Activated naive CD4-positive, alpha-beta T cell treated with Interleukin-2 at 50 U/mL for 16 hours (primary cell): ENCODE measurements around the gene PAGE2.
"Not testable (repeated sequence)": the region's sequence is repeated elsewhere in the genome, so short reads cannot be mapped to it uniquely, and the experiment has no call there.

Experiments
- DNase-seq: peaks from one replicate; pipeline ENCODE4 v3.0.0-alpha.2; 2020

PAGE2 gene

GRCh38 chrX:55088795-55089489, at the start of gene PAGE2:
TSS of gene PAGE2 (plus strand) at chrX:55089018. CDS start at chrX:55090021, 1,003 bp downstream.
- no peak for DNase-seq

- DNase-seq = no peak
Measured at GRCh38 chrX:55039471-55039870, 49.3 kb upstream of the PAGE2 start.

- DNase-seq = no peak
Measured at GRCh38 chrX:55041514-55041913, 47.3 kb upstream of the PAGE2 start.

- DNase-seq = not testable (repeated sequence)
Measured at GRCh38 chrX:55050599-55050998, 38.2 kb upstream of the PAGE2 start.

- peak; percentile 2 for DNase-seq
Measured at GRCh38 chrX:55056820-55057674, 31.8 kb upstream of the PAGE2 start.

- peak; percentile 17 for DNase-seq
Measured at GRCh38 chrX:55057675-55058249, 31.1 kb upstream of the PAGE2 start.

GRCh38 chrX:55067180-55067579, 21.6 kb upstream of the PAGE2 start:
- not testable (repeated sequence) for DNase-seq

- no peak for DNase-seq
Measured at GRCh38 chrX:55072286-55072685, 16.5 kb upstream of the PAGE2 start.

GRCh38 chrX:55074851-55075467, 13.9 kb upstream of the PAGE2 start, which contains the start of gene PAGE2B:
TSS of gene PAGE2B (plus strand) at chrX:55075030. CDS start at chrX:55076042, 1,012 bp downstream.
- DNase-seq = no peak

GRCh38 chrX:55098691-55099090, 9.9 kb downstream of the PAGE2 start:
- DNase-seq = no peak

GRCh38 chrX:55099162-55099561, 10.3 kb downstream of the PAGE2 start:
- no peak for DNase-seq

- DNase-seq = no peak
Measured at GRCh38 chrX:55102754-55103153, 13.9 kb downstream of the PAGE2 start.

GRCh38 chrX:55107262-55107661, 18.4 kb downstream of the PAGE2 start:
- no peak for DNase-seq

- DNase-seq = no peak
Measured at GRCh38 chrX:55107911-55108310, 19.1 kb downstream of the PAGE2 start.

- no peak for DNase-seq
Measured at GRCh38 chrX:55109306-55109705, 20.5 kb downstream of the PAGE2 start.

GRCh38 chrX:55111578-55112254, 22.9 kb downstream of the PAGE2 start:
- no peak for DNase-seq

GRCh38 chrX:55116589-55116988, 27.8 kb downstream of the PAGE2 start:
- not testable (repeated sequence) for DNase-seq

GRCh38 chrX:55118574-55118973, 29.8 kb downstream of the PAGE2 start:
- no peak for DNase-seq

- DNase-seq = no peak
Measured at GRCh38 chrX:55119271-55119670, 30.5 kb downstream of the PAGE2 start.

GRCh38 chrX:55119712-55120111, 30.9 kb downstream of the PAGE2 start:
- DNase-seq = no peak

- DNase-seq = no peak
Measured at GRCh38 chrX:55120761-55121358, 32.0 kb downstream of the PAGE2 start.

- DNase-seq = no peak
Measured at GRCh38 chrX:55123900-55124299, 35.1 kb downstream of the PAGE2 start.
